NCI-H2107 treated with DMSO at 0.1 percent for 48 hours (cell line): ENCODE data around the gene DCTN5.

Source experiments
- DNase-seq: peaks from one replicate; lab custom pipeline; 2025; ENCODE audit not compliant: unreplicated experiment; lab: John Stamatoyannopoulos, UW

The DCTN5 gene

GRCh38 chr16:23724096-23724784 lies 83.0 kb downstream of the DCTN5 start:
- DNase-seq = no peak

- DNase-seq = no peak
Observed at GRCh38 chr16:23724785-23725131, 83.5 kb downstream of the DCTN5 start.

DNA sequence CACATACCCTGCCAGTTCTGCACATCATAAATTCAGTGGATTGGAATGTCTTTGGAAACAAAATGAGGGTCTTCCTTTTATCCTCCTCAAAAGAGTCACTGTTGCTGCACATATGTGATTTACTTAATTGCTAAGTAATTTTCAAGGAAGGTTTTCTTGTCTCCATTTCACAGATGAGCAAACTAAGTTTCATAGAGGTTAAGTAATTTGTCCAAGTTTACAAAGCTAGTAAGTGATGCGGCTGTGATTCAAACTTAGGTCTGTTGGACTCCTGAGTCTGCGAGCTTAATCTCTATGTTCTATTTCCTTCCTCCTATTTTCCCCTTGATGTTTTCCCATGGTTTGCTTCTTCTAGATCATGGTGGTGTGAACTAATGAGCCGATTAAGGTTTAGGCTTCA lies 85.4 kb downstream of the DCTN5 start:
- DNase-seq = no peak
